Measurements from ENCODE around the gene AVP.

Gene AVP

GRCh38 chr20:3111507-3111906, 27.0 kb upstream of the AVP start:
- DNase-seq (ENCODE audit: extremely low read depth in 1 of 2, low read depth in 1 of 2), result no peak

GRCh38 chr20:3109350-3110302, 25.1 kb upstream of the AVP start:
- no peak for DNase-seq (ENCODE audit: extremely low read depth in 1 of 2, low read depth in 1 of 2)

GRCh38 chr20:3107464-3108025, 23.0 kb upstream of the AVP start:
- no peak for DNase-seq (ENCODE audit: extremely low read depth in 1 of 2, low read depth in 1 of 2)

GRCh38 chr20:3106658-3107463, 22.3 kb upstream of the AVP start:
- DNase-seq (ENCODE audit: extremely low read depth in 1 of 2, low read depth in 1 of 2), result no peak

GRCh38 chr20:3106185-3106584, 21.7 kb upstream of the AVP start:
- no peak for DNase-seq (ENCODE audit: extremely low read depth in 1 of 2, low read depth in 1 of 2)

GRCh38 chr20:3105256-3106137, 21.0 kb upstream of the AVP start:
- DNase-seq (ENCODE audit: extremely low read depth in 1 of 2, low read depth in 1 of 2), result no peak

GRCh38 chr20:3103369-3104032, 19.0 kb upstream of the AVP start:
- no peak for DNase-seq (ENCODE audit: extremely low read depth in 1 of 2, low read depth in 1 of 2)

GRCh38 chr20:3102575-3103368, 18.2 kb upstream of the AVP start:
- no peak for DNase-seq (ENCODE audit: extremely low read depth in 1 of 2, low read depth in 1 of 2)

- DNase-seq (ENCODE audit: extremely low read depth in 1 of 2, low read depth in 1 of 2), result peak; percentile 47 to 72
Measured at GRCh38 chr20:3101737-3102574, 17.4 kb upstream of the AVP start.

GRCh38 chr20:3101251-3101650, 16.7 kb upstream of the AVP start:
- DNase-seq (ENCODE audit: extremely low read depth in 1 of 2, low read depth in 1 of 2), result no peak

GRCh38 chr20:3100480-3100879, 16.0 kb upstream of the AVP start:
- no peak for DNase-seq (ENCODE audit: extremely low read depth in 1 of 2, low read depth in 1 of 2)

GRCh38 chr20:3094848-3095629, 10.5 kb upstream of the AVP start:
- DNase-seq (ENCODE audit: extremely low read depth in 1 of 2, low read depth in 1 of 2), result no peak

- DNase-seq (ENCODE audit: extremely low read depth in 1 of 2, low read depth in 1 of 2), result no peak
Measured at GRCh38 chr20:3093861-3094361, 9.4 kb upstream of the AVP start.

GRCh38 chr20:3092611-3093379, 8.3 kb upstream of the AVP start:
- DNase-seq (ENCODE audit: extremely low read depth in 1 of 2, low read depth in 1 of 2), result no peak

GRCh38 chr20:3090565-3090964, 6.0 kb upstream of the AVP start:
- DNase-seq (ENCODE audit: extremely low read depth in 1 of 2, low read depth in 1 of 2), result no peak

GRCh38 chr20:3088031-3088430, 3.5 kb upstream of the AVP start:
- no peak for DNase-seq (ENCODE audit: extremely low read depth in 1 of 2, low read depth in 1 of 2)
